ENCODE results near the gene CDK8.

CDK8 gene

GRCh38 chr13:26442541-26442940 is 188.6 kb downstream of the CDK8 start:
- no peaks in the 10 kb centered on the region for H3K27me3 ChIP-seq (replicated peaks; ENCODE audit: control insufficient read depth, insufficient read depth, low read length)
- no peak overlapping the region for H3K4me3 ChIP-seq (replicated peaks; ENCODE audit: low read depth, low read length)
- DNase-seq (ENCODE audit: extremely low read depth, insufficient read length), result no peak
- TF ChIP-seq CTCF (IDR thresholded peaks at IDR 0.05; ENCODE audit: insufficient read depth, low read length, poor library complexity, severe bottlenecking), result no peak
- H3K36me3 ChIP-seq (ENCODE audit: control insufficient read depth, insufficient read depth, low read length), result no peaks in the 10 kb centered on the region

DNA sequence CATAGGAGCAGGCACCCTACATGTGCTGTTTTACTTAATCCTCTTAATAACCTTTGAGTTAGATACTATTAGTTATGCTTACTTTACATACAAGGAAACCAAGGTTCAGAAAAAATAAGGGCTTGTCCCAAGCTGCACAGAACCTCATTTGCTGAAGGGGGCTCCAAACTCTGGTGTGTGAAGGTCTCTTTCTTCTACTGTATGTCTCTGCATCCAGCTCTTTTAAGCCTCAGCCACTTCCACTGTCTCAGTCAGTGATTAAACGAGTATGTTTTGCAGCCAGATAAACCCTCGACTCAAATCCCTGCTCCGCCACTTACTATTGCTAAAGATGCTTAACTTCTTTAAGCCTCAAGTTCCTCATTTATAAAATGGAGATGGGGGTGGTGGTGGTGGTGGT is 191.2 kb downstream of the CDK8 start:
- no peak for TF ChIP-seq CTCF (IDR thresholded peaks at IDR 0.05; ENCODE audit: insufficient read depth, low read length, poor library complexity, severe bottlenecking)
- DNase-seq (ENCODE audit: extremely low read depth, insufficient read length), result no peak

DNA sequence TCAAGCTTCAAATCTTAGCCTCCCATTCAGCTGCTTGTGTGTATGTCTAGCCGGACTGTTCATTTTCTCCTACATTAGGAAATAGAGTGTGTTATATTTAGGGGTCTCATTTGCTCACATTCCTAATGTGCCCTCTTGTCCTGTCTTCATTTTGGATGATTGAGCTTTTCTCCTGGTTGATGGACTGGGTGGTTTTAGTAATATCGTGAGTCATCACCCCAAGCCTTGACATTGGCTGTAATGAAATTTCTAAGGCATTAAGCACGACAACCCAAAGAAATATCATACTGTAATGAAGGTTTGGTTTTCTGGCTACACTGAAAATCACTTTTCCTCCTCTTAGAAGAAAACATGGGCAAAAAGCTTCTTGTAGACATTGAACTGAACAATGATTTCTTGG is 192.8 kb downstream of the CDK8 start:
- H3K4me3 ChIP-seq (replicated peaks; ENCODE audit: low read depth, low read length), result no peak overlapping the region
- H3K36me3 ChIP-seq (ENCODE audit: control insufficient read depth, insufficient read depth, low read length), result no peaks in the 10 kb centered on the region
- H3K27me3 ChIP-seq (replicated peaks; ENCODE audit: control insufficient read depth, insufficient read depth, low read length), result no peaks in the 10 kb centered on the region
- no peak for TF ChIP-seq CTCF (IDR thresholded peaks at IDR 0.05; ENCODE audit: insufficient read depth, low read length, poor library complexity, severe bottlenecking)
- DNase-seq (ENCODE audit: extremely low read depth, insufficient read length), result no peak

More for the DNA sequence above, 191.2 kb downstream of the CDK8 start:
- Histone ChIP-seq H3K27me3 (replicated peaks; ENCODE audit: control insufficient read depth, insufficient read depth, low read length) (no peaks in the 10 kb centered on the region), H3K36me3 (ENCODE audit: control insufficient read depth, insufficient read depth, low read length) (no peaks in the 10 kb centered on the region), H3K4me3 (replicated peaks; ENCODE audit: low read depth, low read length) (no peak overlapping the region)

DNA sequence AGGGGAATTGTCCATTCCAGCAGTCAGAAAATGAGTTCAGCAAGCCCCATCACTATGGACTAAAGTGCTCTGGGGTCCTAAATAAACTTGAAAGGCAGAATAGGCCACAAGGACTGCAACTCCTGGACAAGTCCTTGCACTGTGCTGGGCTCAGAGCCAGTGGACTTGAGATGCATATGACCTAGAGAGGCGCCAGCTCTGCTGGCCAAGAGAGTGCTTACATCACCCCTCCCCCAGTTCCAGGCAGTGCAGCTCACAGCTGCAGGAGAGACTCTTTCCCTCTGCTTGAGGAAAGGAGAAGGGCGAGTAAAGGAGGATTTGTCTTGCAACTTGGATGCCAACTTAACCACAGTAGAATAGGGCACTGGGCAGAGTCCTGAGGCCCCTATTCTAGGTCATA is 194.1 kb downstream of the CDK8 start:
- Histone ChIP-seq H3K4me3 (replicated peaks; ENCODE audit: low read depth, low read length) (no peak overlapping the region), H3K36me3 (ENCODE audit: control insufficient read depth, insufficient read depth, low read length) (no peaks in the 10 kb centered on the region), H3K27me3 (replicated peaks; ENCODE audit: control insufficient read depth, insufficient read depth, low read length) (no peaks in the 10 kb centered on the region)
- DNase-seq (ENCODE audit: extremely low read depth, insufficient read length), result no peak
- TF ChIP-seq CTCF (IDR thresholded peaks at IDR 0.05; ENCODE audit: insufficient read depth, low read length, poor library complexity, severe bottlenecking), result no peak

GRCh38 chr13:26449063-26449848 is 195.3 kb downstream of the CDK8 start:
- Histone ChIP-seq H3K4me3 (replicated peaks; ENCODE audit: low read depth, low read length) (no peak overlapping the region), H3K27me3 (replicated peaks; ENCODE audit: control insufficient read depth, insufficient read depth, low read length) (no peaks in the 10 kb centered on the region), H3K36me3 (ENCODE audit: control insufficient read depth, insufficient read depth, low read length) (no peaks in the 10 kb centered on the region)
- TF ChIP-seq CTCF (IDR thresholded peaks at IDR 0.05; ENCODE audit: insufficient read depth, low read length, poor library complexity, severe bottlenecking), result no peak
- no peak for DNase-seq (ENCODE audit: extremely low read depth, insufficient read length)

Measured in GM06990 (cell line).